ENCODE measurements around the gene KDM1B.

DNA sequence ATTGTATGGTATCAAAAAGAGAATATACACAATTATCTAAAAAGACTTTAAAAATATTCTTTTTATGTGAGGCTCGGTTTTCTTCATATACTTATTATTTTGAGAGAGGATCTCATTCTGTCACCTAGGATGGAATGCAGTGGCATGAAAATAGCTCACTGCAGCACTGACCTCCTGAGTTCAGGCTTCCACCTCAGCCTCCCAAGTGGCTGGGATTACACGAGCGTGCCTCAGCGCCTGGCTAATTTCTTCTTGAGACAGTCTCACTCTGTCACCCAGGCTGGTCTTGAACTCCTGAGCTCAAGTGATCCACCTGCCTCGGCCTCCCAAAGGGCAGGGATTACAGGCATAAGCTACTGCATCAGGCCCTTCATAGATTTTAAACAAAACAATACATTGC lies 98.4 kb downstream of the KDM1B start:
- TF ChIP-seq, protein P1, sequence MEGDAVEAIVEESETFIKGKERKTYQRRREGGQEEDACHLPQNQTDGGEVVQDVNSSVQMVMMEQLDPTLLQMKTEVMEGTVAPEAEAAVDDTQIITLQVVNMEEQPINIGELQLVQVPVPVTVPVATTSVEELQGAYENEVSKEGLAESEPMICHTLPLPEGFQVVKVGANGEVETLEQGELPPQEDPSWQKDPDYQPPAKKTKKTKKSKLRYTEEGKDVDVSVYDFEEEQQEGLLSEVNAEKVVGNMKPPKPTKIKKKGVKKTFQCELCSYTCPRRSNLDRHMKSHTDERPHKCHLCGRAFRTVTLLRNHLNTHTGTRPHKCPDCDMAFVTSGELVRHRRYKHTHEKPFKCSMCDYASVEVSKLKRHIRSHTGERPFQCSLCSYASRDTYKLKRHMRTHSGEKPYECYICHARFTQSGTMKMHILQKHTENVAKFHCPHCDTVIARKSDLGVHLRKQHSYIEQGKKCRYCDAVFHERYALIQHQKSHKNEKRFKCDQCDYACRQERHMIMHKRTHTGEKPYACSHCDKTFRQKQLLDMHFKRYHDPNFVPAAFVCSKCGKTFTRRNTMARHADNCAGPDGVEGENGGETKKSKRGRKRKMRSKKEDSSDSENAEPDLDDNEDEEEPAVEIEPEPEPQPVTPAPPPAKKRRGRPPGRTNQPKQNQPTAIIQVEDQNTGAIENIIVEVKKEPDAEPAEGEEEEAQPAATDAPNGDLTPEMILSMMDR (IDR thresholded peaks at IDR 0.05 in 4 of 5, conservative IDR thresholded peaks at IDR 0.05 in 1 of 5): no peak
- TF ChIP-seq POLR2A (IDR thresholded peaks at IDR 0.05): no peak
